HepG2 (cell line): ENCODE data around the gene CALHM5.

Experiments used
- FOSL1 ChIP-seq: sonication (generic); formaldehyde crosslinking; IDR thresholded peaks from 2 replicates; pipeline ENCODE4 v1.9.0; 2021; ENCODE audit warnings: missing genetic modification reagents, borderline replicate concordance
- ZC3H13 ChIP-seq: sonication (generic); formaldehyde crosslinking; IDR thresholded peaks from 2 replicates; pipeline ENCODE4 v1.8.1; 2023; ENCODE audit warnings: mild to moderate bottlenecking, missing genetic modification reagents, moderate library complexity
- ZNF317 ChIP-seq: sonication (generic); formaldehyde crosslinking; IDR thresholded peaks from 2 replicates; pipeline ENCODE4 v1.5.0; 2020; ENCODE audit warnings: mild to moderate bottlenecking, missing genetic modification reagents
- ZNF552 ChIP-seq: sonication (generic); formaldehyde crosslinking; IDR thresholded peaks from 2 replicates; pipeline ENCODE4 v1.9.0; 2022; ENCODE audit warnings: missing genetic modification reagents, mild to moderate bottlenecking, borderline replicate concordance
- ZNF83 ChIP-seq: sonication (generic); formaldehyde crosslinking; IDR thresholded peaks from 2 replicates; pipeline ENCODE4 v1.4.0; 2020; ENCODE audit warnings: missing genetic modification reagents, mild to moderate bottlenecking, borderline replicate concordance
- ZZZ3 ChIP-seq: sonication (generic); formaldehyde crosslinking; IDR thresholded peaks from 2 replicates; pipeline ENCODE4 v1.4.0; 2020; ENCODE audit warnings: missing genetic modification reagents, mild to moderate bottlenecking, borderline replicate concordance
- TF ChIP-seq, protein P1 (sequence below), 2 experiments: IDR thresholded peaks; 2 replicates each; pipeline ENCODE4 v1.6.1; 2011 to 2012; ENCODE audit warnings: low read length in 2 of 2, borderline replicate concordance in 1 of 2, low read depth in 1 of 2, mild to moderate bottlenecking in 1 of 2, moderate library complexity in 1 of 2
- TF ChIP-seq, protein P2 (sequence below): sonication (generic); formaldehyde crosslinking; IDR thresholded peaks from 2 replicates; pipeline ENCODE4 v1.8.0; 2022; ENCODE audit warnings: mild to moderate bottlenecking, missing genetic modification reagents; ENCODE audit not compliant: insufficient replicate concordance

DNA sequence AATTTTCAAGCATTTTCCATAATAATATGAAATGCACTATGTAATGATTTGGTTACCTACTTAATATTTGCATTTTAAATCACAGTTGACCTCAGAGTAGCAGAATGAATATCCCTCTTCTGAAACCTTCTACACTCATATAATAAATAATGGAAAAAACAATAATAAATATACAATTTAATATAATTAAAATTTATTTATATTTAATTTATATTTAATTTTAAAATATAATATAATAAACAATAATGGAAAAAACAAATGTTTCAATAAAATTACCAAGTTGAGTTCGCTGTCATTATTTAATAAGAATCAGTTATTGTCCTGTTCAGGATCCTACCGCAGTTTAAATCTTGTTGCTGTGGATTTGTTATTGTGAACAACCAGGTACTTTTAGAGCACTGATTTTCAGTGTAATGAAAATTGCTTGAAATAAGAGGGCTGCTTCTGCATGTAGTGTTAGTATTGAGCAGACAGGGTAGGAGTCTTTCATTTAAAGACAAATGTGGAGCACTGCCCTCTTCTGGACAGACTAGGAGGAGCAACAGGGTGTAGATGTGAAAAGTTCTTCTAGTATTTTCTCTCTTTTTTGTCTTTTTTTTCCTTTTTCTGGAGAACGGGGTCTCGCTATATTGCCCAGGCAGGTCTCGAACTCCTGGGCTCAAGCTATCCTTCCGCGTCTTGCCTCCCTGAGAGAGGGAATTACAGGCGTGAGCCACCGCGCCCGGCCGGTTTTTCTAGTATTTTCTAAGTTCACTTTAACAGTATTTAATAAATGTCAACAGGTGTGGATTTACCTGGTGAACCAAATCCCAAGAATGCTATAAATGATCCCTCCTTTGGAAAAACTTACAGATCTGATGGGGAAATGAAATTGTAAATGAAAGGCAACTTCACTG lies 20.5 kb downstream of the CALHM5 start:
- TF ChIP-seq, protein P1, sequence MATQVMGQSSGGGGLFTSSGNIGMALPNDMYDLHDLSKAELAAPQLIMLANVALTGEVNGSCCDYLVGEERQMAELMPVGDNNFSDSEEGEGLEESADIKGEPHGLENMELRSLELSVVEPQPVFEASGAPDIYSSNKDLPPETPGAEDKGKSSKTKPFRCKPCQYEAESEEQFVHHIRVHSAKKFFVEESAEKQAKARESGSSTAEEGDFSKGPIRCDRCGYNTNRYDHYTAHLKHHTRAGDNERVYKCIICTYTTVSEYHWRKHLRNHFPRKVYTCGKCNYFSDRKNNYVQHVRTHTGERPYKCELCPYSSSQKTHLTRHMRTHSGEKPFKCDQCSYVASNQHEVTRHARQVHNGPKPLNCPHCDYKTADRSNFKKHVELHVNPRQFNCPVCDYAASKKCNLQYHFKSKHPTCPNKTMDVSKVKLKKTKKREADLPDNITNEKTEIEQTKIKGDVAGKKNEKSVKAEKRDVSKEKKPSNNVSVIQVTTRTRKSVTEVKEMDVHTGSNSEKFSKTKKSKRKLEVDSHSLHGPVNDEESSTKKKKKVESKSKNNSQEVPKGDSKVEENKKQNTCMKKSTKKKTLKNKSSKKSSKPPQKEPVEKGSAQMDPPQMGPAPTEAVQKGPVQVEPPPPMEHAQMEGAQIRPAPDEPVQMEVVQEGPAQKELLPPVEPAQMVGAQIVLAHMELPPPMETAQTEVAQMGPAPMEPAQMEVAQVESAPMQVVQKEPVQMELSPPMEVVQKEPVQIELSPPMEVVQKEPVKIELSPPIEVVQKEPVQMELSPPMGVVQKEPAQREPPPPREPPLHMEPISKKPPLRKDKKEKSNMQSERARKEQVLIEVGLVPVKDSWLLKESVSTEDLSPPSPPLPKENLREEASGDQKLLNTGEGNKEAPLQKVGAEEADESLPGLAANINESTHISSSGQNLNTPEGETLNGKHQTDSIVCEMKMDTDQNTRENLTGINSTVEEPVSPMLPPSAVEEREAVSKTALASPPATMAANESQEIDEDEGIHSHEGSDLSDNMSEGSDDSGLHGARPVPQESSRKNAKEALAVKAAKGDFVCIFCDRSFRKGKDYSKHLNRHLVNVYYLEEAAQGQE (IDR thresholded peaks at IDR 0.05; ENCODE audit: borderline replicate concordance in 1 of 2, low read depth in 1 of 2, low read length in 2 of 2), result no peak
- TF ChIP-seq, protein P2, sequence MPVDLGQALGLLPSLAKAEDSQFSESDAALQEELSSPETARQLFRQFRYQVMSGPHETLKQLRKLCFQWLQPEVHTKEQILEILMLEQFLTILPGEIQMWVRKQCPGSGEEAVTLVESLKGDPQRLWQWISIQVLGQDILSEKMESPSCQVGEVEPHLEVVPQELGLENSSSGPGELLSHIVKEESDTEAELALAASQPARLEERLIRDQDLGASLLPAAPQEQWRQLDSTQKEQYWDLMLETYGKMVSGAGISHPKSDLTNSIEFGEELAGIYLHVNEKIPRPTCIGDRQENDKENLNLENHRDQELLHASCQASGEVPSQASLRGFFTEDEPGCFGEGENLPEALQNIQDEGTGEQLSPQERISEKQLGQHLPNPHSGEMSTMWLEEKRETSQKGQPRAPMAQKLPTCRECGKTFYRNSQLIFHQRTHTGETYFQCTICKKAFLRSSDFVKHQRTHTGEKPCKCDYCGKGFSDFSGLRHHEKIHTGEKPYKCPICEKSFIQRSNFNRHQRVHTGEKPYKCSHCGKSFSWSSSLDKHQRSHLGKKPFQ (CRISPR knock-in tag), result no peak
- no peak for TF ChIP-seq ZZZ3 (CRISPR knock-in tag)
- no peak for TF ChIP-seq ZNF83 (CRISPR knock-in tag)
- no peak for TF ChIP-seq ZNF317 (CRISPR knock-in tag)
- TF ChIP-seq FOSL1 (CRISPR knock-in tag), result no peak
- TF ChIP-seq ZNF552 (CRISPR knock-in tag), result no peak
- no peak for TF ChIP-seq ZC3H13 (CRISPR knock-in tag)
